Right atrium auricular region (tissue), 2 donors: Measurements from ENCODE around the gene UBL7. TPM values are rescaled to one million over a fixed set of nuclear protein-coding genes. Genes with fewer than 3 reads are reported as not detected.

ENCODE experiments used
- DNase-seq: peaks from one replicate; pipeline ENCODE4 v3.0.0-alpha.2; 2019; ENCODE audit warnings: low spot score
- H3K27ac ChIP-seq, 2 donors: fragments of 200-600 bp; sonication (generic); 1 replicate in 1 of 2; 2 replicates in 1 of 2; pipeline ENCODE4 v1.5.1; 2016 to 2019
- H3K27me3 ChIP-seq, 2 donors: fragments of 200-600 bp; sonication (generic); one replicate each; pipeline versions ENCODE4 v1.5.1 to v1.6.0; 2017 to 2019
- H3K36me3 ChIP-seq: fragments of 200-600 bp; sonication (generic); one replicate; pipeline ENCODE4 v1.5.1; 2016
- H3K4me1 ChIP-seq, 2 donors: fragments of 200-600 bp; sonication (generic); one replicate each; pipeline versions ENCODE4 v1.5.1 to v1.6.0; 2017 to 2019
- H3K4me3 ChIP-seq, 2 donors: fragments of 200-600 bp; sonication (generic); 1 replicate in 1 of 2; 2 replicates in 1 of 2; pipeline ENCODE4 v1.5.1; 2017 to 2019; ENCODE audit warnings: mild to moderate bottlenecking in 1 of 2, moderate library complexity in 1 of 2
- H3K9me3 ChIP-seq, 2 donors: fragments of 200-600 bp; sonication (generic); one replicate each; pipeline ENCODE4 v1.5.1; 2019
- CTCF ChIP-seq, 2 donors: fragments of 200-600 bp; sonication (generic); IDR thresholded peaks; one replicate each; pipeline ENCODE4 v1.5.1; 2019; ENCODE audit warnings: antibody characterized with exemption in 2 of 2
- total RNA-seq, 2 donors: library from RNA; depleted of rRNA; stranded (reverse); fragments of >200 nt; gene quantifications; one replicate each; pipeline ENCODE4 v1.1.0, GENCODE V29; 2016

UBL7 gene
- total RNA-seq, 2 donors from 2014 or later: 65.4 to 68.2 TPM

GRCh38 chr15:74425630-74426029, 35.3 kb downstream of the UBL7 start:
- Histone ChIP-seq H3K9me3 (no peaks in the 10 kb centered on the region), H3K4me1 (peaks cover 0 to 32% of the 10 kb centered on the region in 2 donors), H3K4me3 (no peak overlapping the region), H3K27ac (no peak overlapping the region), H3K36me3 (no peaks in the 10 kb centered on the region), H3K27me3 (no peaks in the 10 kb centered on the region)
- DNase-seq: no peak
- TF ChIP-seq CTCF (IDR thresholded peaks at IDR 0.05): no peak

GRCh38 chr15:74424901-74425528, 35.9 kb downstream of the UBL7 start:
- peaks cover 0 to 38% of the 10 kb centered on the region in 2 donors for H3K4me1 ChIP-seq
- no peak overlapping the region for H3K4me3 ChIP-seq
- H3K9me3 ChIP-seq: no peaks in the 10 kb centered on the region
- DNase-seq: no peak
- no peaks in the 10 kb centered on the region for H3K27me3 ChIP-seq
- H3K27ac ChIP-seq: no peak overlapping the region
- TF ChIP-seq CTCF (IDR thresholded peaks at IDR 0.05): no peak
- no peaks in the 10 kb centered on the region for H3K36me3 ChIP-seq

GRCh38 chr15:74423431-74424257, 37.3 kb downstream of the UBL7 start:
- DNase-seq: no peak
- Histone ChIP-seq H3K4me1 (peaks cover 0 to 42% of the 10 kb centered on the region in 2 donors), H3K36me3 (no peaks in the 10 kb centered on the region), H3K27ac (no peak overlapping the region), H3K9me3 (no peaks in the 10 kb centered on the region), H3K27me3 (no peaks in the 10 kb centered on the region), H3K4me3 (no peak overlapping the region)
- TF ChIP-seq CTCF (IDR thresholded peaks at IDR 0.05): no peak

GRCh38 chr15:74422652-74423430, 38.1 kb downstream of the UBL7 start:
- no peaks in the 10 kb centered on the region for H3K27me3 ChIP-seq
- H3K4me3 ChIP-seq: no peak overlapping the region
- DNase-seq: no peak
- H3K4me1 ChIP-seq: peaks cover 0 to 46% of the 10 kb centered on the region in 2 donors
- TF ChIP-seq CTCF (IDR thresholded peaks at IDR 0.05): no peak
- no peaks in the 10 kb centered on the region for H3K9me3 ChIP-seq
- peak overlapping the region in 1 of 2 donors; percentile 32 for H3K27ac ChIP-seq
- H3K36me3 ChIP-seq: no peaks in the 10 kb centered on the region

- Histone ChIP-seq H3K36me3 (no peaks in the 10 kb centered on the region), H3K27me3 (no peaks in the 10 kb centered on the region), H3K9me3 (no peaks in the 10 kb centered on the region), H3K27ac (no peak overlapping the region), H3K4me1 (peaks cover 0 to 51% of the 10 kb centered on the region in 2 donors), H3K4me3 (no peak overlapping the region)
- no peak for TF ChIP-seq CTCF (IDR thresholded peaks at IDR 0.05)
- no peak for DNase-seq
Measured at GRCh38 chr15:74422265-74422651, 38.7 kb downstream of the UBL7 start.
